HEK293T (cell line): ENCODE results near the gene ANAPC5.

Experiments
- CTCF ChIA-PET: fragments of 350-600 bp; formaldehyde crosslinking; extraction: SDS; loops from one replicate; lab custom pipeline; 2021; ENCODE audit warnings: antibody characterized with exemption, inconsistent platforms; lab: Yijun Ruan, JAX
- POLR2A ChIA-PET: fragments of 350-600 bp; formaldehyde crosslinking; extraction: SDS; loops from one replicate; lab custom pipeline; 2020; ENCODE audit warnings: antibody characterized with exemption, inconsistent platforms; lab: Yijun Ruan, JAX
- DNase-seq: peaks from one replicate; pipeline ENCODE4 v3.0.0; 2012; ENCODE audit warnings: mixed read lengths; ENCODE audit errors: extremely low spot score
- ARNT ChIP-seq: fragments of 450-650 bp; IDR thresholded peaks from 2 replicates; pipeline ENCODE4 v1.6.1; 2017; ENCODE audit warnings: mild to moderate bottlenecking
- BHLHE40 ChIP-seq: fragments of 450-650 bp; IDR thresholded peaks from 2 replicates; pipeline ENCODE4 v1.6.1; 2016; ENCODE audit warnings: mild to moderate bottlenecking, moderate library complexity, borderline replicate concordance
- CTBP1 ChIP-seq: fragments of 450-650 bp; IDR thresholded peaks from 2 replicates; pipeline ENCODE4 v1.6.1; 2016; ENCODE audit warnings: borderline replicate concordance
- ELF4 ChIP-seq: fragments of 450-650 bp; IDR thresholded peaks from 2 replicates; pipeline ENCODE4 v1.6.1; 2017; ENCODE audit warnings: antibody characterized with exemption
- FOXA1 ChIP-seq: fragments of 450-650 bp; IDR thresholded peaks from 2 replicates; pipeline ENCODE4 v1.6.1; 2016; ENCODE audit warnings: mild to moderate bottlenecking
- FOXK2 ChIP-seq: fragments of 450-650 bp; IDR thresholded peaks from 2 replicates; pipeline ENCODE4 v1.6.1; 2016; ENCODE audit warnings: mild to moderate bottlenecking
- FOXM1 ChIP-seq: fragments of 450-650 bp; IDR thresholded peaks from 2 replicates; pipeline ENCODE4 v1.6.1; 2017; ENCODE audit warnings: mild to moderate bottlenecking, borderline replicate concordance
- HDGF ChIP-seq: fragments of 450-650 bp; IDR thresholded peaks from 2 replicates; pipeline ENCODE4 v1.6.1; 2017; ENCODE audit warnings: antibody characterized with exemption, borderline replicate concordance
- L3MBTL2 ChIP-seq: fragments of 450-650 bp; conservative IDR thresholded peaks from 2 replicates; pipeline ENCODE4 v1.6.1; 2016; ENCODE audit warnings: mild to moderate bottlenecking
- LEF1 ChIP-seq: fragments of 450-650 bp; IDR thresholded peaks from 2 replicates; pipeline ENCODE4 v1.6.1; 2017; ENCODE audit warnings: mild to moderate bottlenecking, borderline replicate concordance
- NFRKB ChIP-seq: fragments of 450-650 bp; IDR thresholded peaks from 2 replicates; pipeline ENCODE4 v1.6.1; 2016; ENCODE audit warnings: mild to moderate bottlenecking, moderate library complexity
- PKNOX1 ChIP-seq: fragments of 450-650 bp; IDR thresholded peaks from 2 replicates; pipeline ENCODE4 v1.6.1; 2016
- SP1 ChIP-seq: fragments of 450-650 bp; IDR thresholded peaks from 2 replicates; pipeline ENCODE4 v1.6.1; 2017
- SUZ12 ChIP-seq: fragments of 450-650 bp; IDR thresholded peaks from 2 replicates; pipeline ENCODE4 v1.6.1; 2016; ENCODE audit warnings: mild to moderate bottlenecking
- TARDBP ChIP-seq: fragments of 450-650 bp; IDR thresholded peaks from 2 replicates; pipeline ENCODE4 v1.6.1; 2016
- ZNF384 ChIP-seq: fragments of 450-650 bp; IDR thresholded peaks from 2 replicates; pipeline ENCODE4 v1.6.1; 2016

ANAPC5 gene

DNA sequence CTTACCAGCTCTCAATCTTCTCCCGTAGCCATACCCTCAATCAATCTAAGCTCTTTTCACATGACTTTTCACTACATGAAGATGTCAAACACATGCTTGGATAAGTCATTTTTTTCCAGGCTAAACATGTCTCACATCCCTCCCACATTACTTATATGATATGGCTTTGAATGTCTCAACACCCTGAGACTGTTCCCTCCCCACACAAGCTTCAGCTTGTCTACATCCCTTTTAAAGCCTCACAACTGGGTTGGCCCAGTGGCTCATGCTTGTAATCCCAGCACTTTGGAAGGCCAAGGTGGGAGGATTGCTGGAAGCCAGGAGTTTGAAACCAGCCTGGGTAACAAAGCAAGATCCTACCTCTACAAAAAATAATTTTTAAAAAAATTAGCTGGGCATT lies 18.5 kb downstream of the ANAPC5 start:
- TF ChIP-seq SP1, result no peak
- no peak for TF ChIP-seq FOXK2
- no peak for TF ChIP-seq ELF4
- no peak for TF ChIP-seq L3MBTL2
- no peak for TF ChIP-seq ZNF384
- no peak for TF ChIP-seq SUZ12
- TF ChIP-seq CTBP1, result no peak
- DNase-seq, result no peak
- POLR2A ChIA-PET, result no interaction called here
- CTCF ChIA-PET, result interaction anchor here (1.1 to 1.9 kb wide), 2 partner anchors 13 to 109 kb away, joined by 4 to 7 read pairs; no protein-coding TSS in a partner anchor

DNA sequence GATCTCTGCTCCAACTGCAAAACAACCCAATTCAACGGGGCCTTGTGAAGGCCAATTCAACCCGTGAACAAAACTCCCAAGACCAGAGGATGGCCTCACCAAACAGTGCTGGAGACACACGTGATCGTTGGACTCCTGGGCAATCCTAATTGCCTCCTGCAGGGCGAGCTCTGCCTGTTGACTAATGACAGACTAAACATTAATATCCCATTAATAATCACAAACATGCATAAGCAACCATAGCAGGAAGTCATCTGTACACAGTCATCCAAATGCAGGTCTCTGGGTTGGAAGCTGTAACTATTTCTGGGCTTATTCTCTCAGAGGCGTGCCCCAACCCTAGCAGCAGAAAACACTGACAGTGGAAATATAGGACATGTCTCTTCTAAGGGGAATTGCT lies 21.0 kb downstream of the ANAPC5 start:
- CTCF ChIA-PET, result no interaction called here
- no peak for DNase-seq
- TF ChIP-seq LEF1 (no peak), SUZ12 (no peak), TARDBP (no peak), L3MBTL2 (no peak), ARNT (no peak), SP1 (no peak), PKNOX1 (no peak), CTBP1 (no peak), HDGF (no peak), NFRKB (no peak), ELF4 (no peak), FOXM1 (no peak), FOXK2 (no peak), BHLHE40 (no peak), FOXA1 (no peak), ZNF384 (no peak)
- POLR2A ChIA-PET, result no interaction called here

DNA sequence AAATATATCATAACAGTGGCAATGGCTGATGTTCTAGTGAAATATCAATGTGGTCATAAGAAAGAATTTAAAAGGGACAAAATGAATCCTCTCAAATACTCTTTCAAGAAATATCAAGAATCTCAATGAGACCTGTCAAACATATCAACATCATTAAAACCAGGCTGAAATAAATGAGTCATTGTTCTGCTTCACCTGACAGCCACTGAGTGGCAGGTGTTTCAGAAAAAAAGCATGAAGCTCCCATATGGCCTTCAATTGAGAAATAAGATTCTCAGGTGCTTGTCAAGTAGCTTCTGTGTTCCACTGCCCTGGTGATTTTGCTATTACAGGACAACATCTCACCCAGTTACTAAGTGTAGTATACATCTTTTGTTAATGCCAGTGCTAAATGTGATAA lies 21.5 kb downstream of the ANAPC5 start:
- POLR2A ChIA-PET, result no interaction called here
- TF ChIP-seq L3MBTL2 (no peak), SUZ12 (no peak), FOXA1 (no peak), FOXM1 (no peak), PKNOX1 (no peak), HDGF (no peak)
- CTCF ChIA-PET, result no interaction called here
- DNase-seq, result no peak

DNA sequence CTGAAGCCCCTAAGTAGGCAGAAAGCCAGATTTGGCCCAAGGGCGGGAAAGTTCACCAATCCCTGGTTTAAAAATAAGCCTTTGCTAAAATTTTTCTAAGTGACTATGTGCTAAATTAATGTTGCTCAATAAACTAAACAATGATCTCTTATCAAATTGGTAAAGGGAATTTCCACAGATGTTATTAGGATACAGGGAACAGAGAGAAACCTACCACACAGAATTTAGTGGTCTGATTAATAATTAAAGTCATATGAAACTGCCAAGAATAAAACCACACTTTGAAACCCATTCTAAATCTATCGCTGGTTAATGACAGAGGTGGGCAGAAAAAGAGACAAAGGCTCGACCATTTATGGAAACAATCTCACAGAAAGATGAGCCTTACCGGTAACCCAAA lies 22.0 kb downstream of the ANAPC5 start:
- DNase-seq, result no peak
- TF ChIP-seq ELF4, result no peak
- ChIA-PET POLR2A (no interaction called here), CTCF (no interaction called here)

- DNase-seq, result no peak
- TF ChIP-seq LEF1, result no peak
- no peak for TF ChIP-seq SP1
- TF ChIP-seq BHLHE40, result no peak
- no peak for TF ChIP-seq CTBP1
- CTCF ChIA-PET, result no interaction called here
- POLR2A ChIA-PET, result interaction anchor here (1.5 kb wide), 1 partner anchor 24 kb away, joined by 6 read pairs; the partner anchor contains the start of gene ANAPC5
Observed at GRCh38 chr12:121328620-121329019, 23.6 kb downstream of the ANAPC5 start.

DNA sequence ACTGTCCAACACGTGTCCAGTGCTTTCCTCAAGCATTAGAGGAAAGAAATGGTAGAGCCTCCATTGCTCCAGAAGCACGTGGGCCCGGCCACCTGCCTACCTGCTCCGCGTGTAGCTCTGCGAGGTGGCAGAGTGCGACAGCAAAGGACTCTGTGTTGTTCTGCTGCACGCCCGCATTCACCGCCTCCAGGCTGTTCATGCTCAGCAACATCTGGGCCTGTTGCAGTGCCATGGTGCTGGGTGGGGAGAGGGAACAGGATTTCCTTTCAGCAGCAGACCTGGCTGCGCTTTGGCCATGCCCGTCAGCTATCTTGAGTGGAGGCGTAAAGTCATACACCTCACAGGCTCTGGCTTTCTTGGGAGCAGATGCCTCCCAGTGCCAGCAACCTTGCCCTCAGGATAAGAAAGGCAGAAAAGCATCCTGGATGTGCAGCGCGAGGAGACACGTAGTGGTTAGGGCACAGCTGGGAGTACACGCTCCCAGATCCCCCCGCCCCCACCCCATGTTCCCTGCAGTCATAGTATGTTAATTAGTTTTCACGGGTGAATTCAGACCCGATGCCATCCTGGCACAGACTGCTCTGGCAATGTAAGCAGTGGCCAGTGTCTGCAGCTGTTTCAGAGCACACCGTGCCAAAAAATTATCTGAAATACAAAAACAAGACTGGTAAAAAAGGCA lies 25.1 kb downstream of the ANAPC5 start:
- no peak for DNase-seq
- ChIA-PET POLR2A (no interaction called here), CTCF (no interaction called here)
- TF ChIP-seq FOXA1 (no peak), FOXM1 (no peak), CTBP1 (no peak), PKNOX1 (no peak), ARNT (no peak), HDGF (no peak), TARDBP (no peak), SUZ12 (no peak), FOXK2 (no peak)

GRCh38 chr12:121325922-121326396 lies 26.3 kb downstream of the ANAPC5 start:
- ChIA-PET CTCF (no interaction called here), POLR2A (no interaction called here)
- DNase-seq, result no peak
- no peak for TF ChIP-seq ZNF384
- no peak for TF ChIP-seq ELF4
- TF ChIP-seq SUZ12, result no peak
- no peak for TF ChIP-seq LEF1
- TF ChIP-seq HDGF, result no peak
- TF ChIP-seq FOXK2, result no peak
- no peak for TF ChIP-seq ARNT
- no peak for TF ChIP-seq TARDBP
- TF ChIP-seq NFRKB, result no peak
- TF ChIP-seq SP1, result no peak
